Fibroblast of the conjunctiva (primary cell): ENCODE measurements around the gene SMIM9.
"Not testable (repeated sequence)": the region's sequence is repeated elsewhere in the genome, so short reads cannot be mapped to it uniquely, and the experiment has no call there.

Experiments
- DNase-seq: peaks from one replicate; pipeline ENCODE4 v3.0.0-alpha.2; 2010; ENCODE audit warnings: low read depth

SMIM9 gene

GRCh38 chrX:154834562-154834961 is at the start of gene SMIM9:
TSS of gene SMIM9 (minus strand) at chrX:154834662. CDS start at chrX:154830856, 3,806 bp downstream.
- DNase-seq = no peak

GRCh38 chrX:154884069-154884468 is 49.6 kb upstream of the SMIM9 start:
- DNase-seq = not testable (repeated sequence)

- DNase-seq = no peak
These were observed 38.9 kb upstream of the SMIM9 start for GRCh38 chrX:154873329-154873728.

- DNase-seq = not testable (repeated sequence)
These were observed 34.1 kb upstream of the SMIM9 start for GRCh38 chrX:154868522-154868921.

GRCh38 chrX:154855256-154855655 is 20.8 kb upstream of the SMIM9 start:
- DNase-seq = no peak

GRCh38 chrX:154850957-154851611 is 16.6 kb upstream of the SMIM9 start:
- DNase-seq = no peak

GRCh38 chrX:154840856-154841255 is 6.4 kb upstream of the SMIM9 start:
- DNase-seq = peak; percentile 37

GRCh38 chrX:154836163-154836562 is 1.7 kb upstream of the SMIM9 start:
- DNase-seq = no peak

- DNase-seq = no peak
These were observed 652 bp downstream of the SMIM9 start for GRCh38 chrX:154833746-154834274.

- no peak for DNase-seq
These were observed 4.5 kb downstream of the SMIM9 start for GRCh38 chrX:154829926-154830442.

GRCh38 chrX:154829134-154829533 is 5.3 kb downstream of the SMIM9 start:
- no peak for DNase-seq

GRCh38 chrX:154828016-154828408 is 6.5 kb downstream of the SMIM9 start:
- no peak for DNase-seq

GRCh38 chrX:154827194-154828015 is 7.1 kb downstream of the SMIM9 start:
- DNase-seq = no peak

- not testable (repeated sequence) for DNase-seq
These were observed 8.9 kb downstream of the SMIM9 start for GRCh38 chrX:154825586-154825985.

GRCh38 chrX:154824638-154825037 is 9.8 kb downstream of the SMIM9 start:
- no peak for DNase-seq

GRCh38 chrX:154822029-154822428 is 12.4 kb downstream of the SMIM9 start:
- DNase-seq = no peak

GRCh38 chrX:154821523-154821922 is 12.9 kb downstream of the SMIM9 start:
- no peak for DNase-seq

GRCh38 chrX:154819771-154820341 is 14.6 kb downstream of the SMIM9 start:
- no peak for DNase-seq

GRCh38 chrX:154818916-154819770 is 15.3 kb downstream of the SMIM9 start:
- DNase-seq = no peak

GRCh38 chrX:154817048-154817618 is 17.3 kb downstream of the SMIM9 start:
- not testable (repeated sequence) for DNase-seq

GRCh38 chrX:154816326-154816898 is 18.1 kb downstream of the SMIM9 start:
- not testable (repeated sequence) for DNase-seq
